Activated T-cell treated with anti-CD3 and anti-CD28 coated beads for 24 hours (primary cell): ENCODE measurements around the gene USP14.

Source experiments
- DNase-seq: peaks from one replicate; pipeline ENCODE4 v3.0.0-alpha.2; 2020; ENCODE audit warnings: low read depth

USP14 gene

GRCh38 chr18:228586-228985 is 70.2 kb downstream of the USP14 start:
- DNase-seq: no peak

GRCh38 chr18:231563-231962 is 73.2 kb downstream of the USP14 start:
- DNase-seq: no peak

GRCh38 chr18:240175-240574 is 81.8 kb downstream of the USP14 start:
- no peak for DNase-seq

- no peak for DNase-seq
Measured at GRCh38 chr18:245282-245847, 87.0 kb downstream of the USP14 start.

- DNase-seq: no peak
Measured at GRCh38 chr18:248053-248452, 89.7 kb downstream of the USP14 start.

- no peak for DNase-seq
Measured at GRCh38 chr18:250685-251084, 92.3 kb downstream of the USP14 start.

- no peak for DNase-seq
Measured at GRCh38 chr18:251572-251971, 93.2 kb downstream of the USP14 start.

GRCh38 chr18:253121-253520 is 94.8 kb downstream of the USP14 start:
- DNase-seq: no peak

GRCh38 chr18:255171-255570 is 96.8 kb downstream of the USP14 start:
- DNase-seq: no peak

GRCh38 chr18:260547-260946 is 102.2 kb downstream of the USP14 start:
- no peak for DNase-seq

GRCh38 chr18:261398-262073 is 103.2 kb downstream of the USP14 start:
- no peak for DNase-seq
